Measurements from ENCODE around the gene PI4KB.

- TF ChIP-seq POLR2A (IDR thresholded peaks at IDR 0.05; ENCODE audit: low read length), result no peak
- TF ChIP-seq GATA1 (IDR thresholded peaks at IDR 0.05; ENCODE audit: low read depth, low read length), result no peak
Observed at GRCh38 chr1:151352021-151352718, 25.0 kb upstream of the PI4KB start.
